CD14-positive monocyte (primary cell): ENCODE results near the gene ABO. TPM values are rescaled to one million over a fixed set of nuclear protein-coding genes. Genes with fewer than 3 reads are reported as not detected.

Experiments used
- DNase-seq, 3 donors: peaks; one replicate each; pipeline ENCODE4 v3.0.0-alpha.2; 2011 to 2022
- H2AFZ ChIP-seq: 2 replicates; pipeline ENCODE4 v1.6.0; 2012; ENCODE audit warnings: mild to moderate bottlenecking, low read depth, low read length, inconsistent platforms; ENCODE audit not compliant: insufficient read depth, poor library complexity, severe bottlenecking
- H3K27ac ChIP-seq, 2 donors: 1 replicate in 1 of 2; 2 replicates in 1 of 2; pipeline ENCODE4 v1.5.1; 2012 to 2013; ENCODE audit warnings: low read length in 2 of 2, control low read depth in 1 of 2, inconsistent platforms in 1 of 2, low read depth in 1 of 2, mild to moderate bottlenecking in 1 of 2
- H3K27me3 ChIP-seq, 2 donors: one replicate each; pipeline versions ENCODE4 v1.6.0 to v1.6.1; 2011 to 2013; ENCODE audit warnings: low read length in 2 of 2; ENCODE audit not compliant: control insufficient read depth in 2 of 2, insufficient read depth in 2 of 2
- H3K36me3 ChIP-seq, 2 donors: replicated peaks in 1 of 2; 1 replicate in 1 of 2; 2 replicates in 1 of 2; pipeline versions ENCODE4 v1.5.1 to v1.6.1; 2012 to 2013; ENCODE audit warnings: low read length in 2 of 2, control low read depth in 1 of 2, inconsistent platforms in 1 of 2, mild to moderate bottlenecking in 1 of 2; ENCODE audit not compliant: insufficient read depth in 2 of 2, control insufficient read depth in 1 of 2
- H3K4me1 ChIP-seq, 2 donors: 1 replicate in 1 of 2; 2 replicates in 1 of 2; pipeline versions ENCODE4 v1.5.1 to v1.6.1; 2012 to 2013; ENCODE audit warnings: low read length in 2 of 2, control low read depth in 1 of 2, inconsistent platforms in 1 of 2, mild to moderate bottlenecking in 1 of 2, moderate library complexity in 1 of 2; ENCODE audit not compliant: insufficient read depth in 2 of 2, control insufficient read depth in 1 of 2
- H3K4me2 ChIP-seq: replicated peaks from 2 replicates; pipeline ENCODE3; 2012; ENCODE audit warnings: low read length, moderate library complexity, mild to moderate bottlenecking; ENCODE audit not compliant: poor library complexity, severe bottlenecking; ENCODE audit errors: extremely low read depth
- H3K4me3 ChIP-seq, 3 experiments: fragments of 200-600 bp in 1 of 3; sonication (generic) in 1 of 3; replicated peaks in 1 of 3; 1 replicate in 2 of 3; 2 replicates in 1 of 3; pipeline ENCODE4 v1.5.1; 2011 to 2013; ENCODE audit warnings: low read length in 3 of 3, mild to moderate bottlenecking in 3 of 3, control low read depth in 2 of 3, low read depth in 2 of 3, inconsistent platforms in 1 of 3, moderate library complexity in 1 of 3
- H3K79me2 ChIP-seq: 2 replicates; pipeline ENCODE4 v1.6.0; 2012; ENCODE audit warnings: mild to moderate bottlenecking, control low read depth, inconsistent platforms, low read length, moderate library complexity; ENCODE audit not compliant: insufficient read depth
- H3K9ac ChIP-seq: 2 replicates; pipeline ENCODE4 v1.6.0; 2017; ENCODE audit warnings: low read length, mild to moderate bottlenecking; ENCODE audit not compliant: insufficient read depth, poor library complexity, severe bottlenecking
- H3K9me3 ChIP-seq, 2 donors: replicated peaks in 1 of 2; 1 replicate in 1 of 2; 2 replicates in 1 of 2; pipeline versions ENCODE4 v1.5.1 to v1.6.1; 2012 to 2013; ENCODE audit warnings: low read length in 2 of 2, control low read depth in 1 of 2; ENCODE audit not compliant: control insufficient read depth in 1 of 2, insufficient read depth in 1 of 2
- H4K20me1 ChIP-seq: 2 replicates; pipeline ENCODE4 v1.6.0; 2012; ENCODE audit warnings: mild to moderate bottlenecking, low read length, control low read depth, moderate library complexity; ENCODE audit not compliant: insufficient read depth
- H3K27ac Mint-ChIP-seq, 7 donors: one replicate each; pipeline ENCODE4 v1.8.0; 2020; ENCODE audit warnings: mild to moderate bottlenecking in 7 of 7, mixed read lengths in 7 of 7, moderate library complexity in 6 of 7, inconsistent platforms in 2 of 7
- H3K27me3 Mint-ChIP-seq, 3 donors: one replicate each; pipeline ENCODE4 v1.8.0; 2021 to 2022; ENCODE audit warnings: low read depth in 3 of 3, mild to moderate bottlenecking in 3 of 3, mixed read lengths in 3 of 3, moderate library complexity in 3 of 3, inconsistent platforms in 1 of 3
- H3K36me3 Mint-ChIP-seq, 2 donors: one replicate each; pipeline ENCODE4 v1.8.0; 2020; ENCODE audit warnings: mixed read lengths in 2 of 2, inconsistent platforms in 1 of 2, mild to moderate bottlenecking in 1 of 2
- H3K4me1 Mint-ChIP-seq: one replicate; pipeline ENCODE4 v1.8.0; 2020; ENCODE audit warnings: mild to moderate bottlenecking, mixed read lengths
- H3K4me3 Mint-ChIP-seq, 2 donors: one replicate each; pipeline ENCODE4 v1.8.0; 2020; ENCODE audit warnings: mild to moderate bottlenecking in 2 of 2, mixed read lengths in 2 of 2, moderate library complexity in 1 of 2
- H3K9me3 Mint-ChIP-seq, 7 donors: one replicate each; pipeline ENCODE4 v1.8.0; 2020 to 2022; ENCODE audit warnings: mixed read lengths in 7 of 7, mild to moderate bottlenecking in 6 of 7, moderate library complexity in 6 of 7, inconsistent platforms in 2 of 7
- WGBS: methylation state at CpG from one replicate; pipeline ENCODE4 v1.1.5; 2013; ENCODE audit warnings: missing lambda C conversion rate; ENCODE audit not compliant: insufficient coverage; 5-methylcytosine and 5-hydroxymethylcytosine counted together
- intact Hi-C, 2 donors: fragments of 100-400 bp; cut with micrococcal nuclease; formaldehyde crosslinking; loops; one replicate each; pipeline versions ENCODE4 v1.15.0 to v1.15.1; 2023
- polyA plus RNA-seq, 3 donors: library from polyadenylated mRNA; depleted of rRNA in 1 of 3; unstranded in 2 of 3; stranded (reverse) in 1 of 3; fragments of 300-500 nt in 2 of 3; fragments of >200 nt in 1 of 3; fragmentation: Illumina TruSeq in 2 of 3; gene quantifications; 1 replicate in 2 of 3; 2 replicates in 1 of 3; pipeline ENCODE4 v1.2.3, GENCODE V29; 2012 to 2021
- TF ChIP-seq, protein P1 (sequence below): fragments of 200-600 bp; IDR thresholded peaks from one replicate; pipeline ENCODE4 v1.8.0; 2022; ENCODE audit warnings: antibody characterized with exemption, mild to moderate bottlenecking

ABO gene
- polyA plus RNA-seq, 3 donors = 0.50 to 2.1 TPM; not detected in 1

- Mint-ChIP-seq H3K4me1 (peaks cover 3% of the 10 kb centered on the region), H3K4me3 (no peak overlapping the region), H3K36me3 (no peaks in the 10 kb centered on the region), H3K9me3 (no peaks in the 10 kb centered on the region), H3K27me3 (peaks cover 1 to 3% (median 2%) of the 10 kb centered on the region in 3 donors), H3K27ac (no peak overlapping the region)
- H3K4me3 ChIP-seq = no peak overlapping the region
- no peak overlapping the region for H3K4me2 ChIP-seq
- no peak for DNase-seq
- H4K20me1 ChIP-seq = no peaks in the 10 kb centered on the region
- no peak overlapping the region for H2AFZ ChIP-seq
- no peaks in the 10 kb centered on the region for H3K9me3 ChIP-seq
- H3K4me1 ChIP-seq = no peaks in the 10 kb centered on the region
- intact Hi-C loops = no loop called here
- 98% methylated on average over 11 of the region's 11 CpGs for WGBS
- H3K9ac ChIP-seq = no peak overlapping the region
- H3K79me2 ChIP-seq = no peaks in the 10 kb centered on the region
- no peaks in the 10 kb centered on the region for H3K27me3 ChIP-seq
- H3K36me3 ChIP-seq = no peaks in the 10 kb centered on the region
- no peak overlapping the region for H3K27ac ChIP-seq
- TF ChIP-seq, protein P1, sequence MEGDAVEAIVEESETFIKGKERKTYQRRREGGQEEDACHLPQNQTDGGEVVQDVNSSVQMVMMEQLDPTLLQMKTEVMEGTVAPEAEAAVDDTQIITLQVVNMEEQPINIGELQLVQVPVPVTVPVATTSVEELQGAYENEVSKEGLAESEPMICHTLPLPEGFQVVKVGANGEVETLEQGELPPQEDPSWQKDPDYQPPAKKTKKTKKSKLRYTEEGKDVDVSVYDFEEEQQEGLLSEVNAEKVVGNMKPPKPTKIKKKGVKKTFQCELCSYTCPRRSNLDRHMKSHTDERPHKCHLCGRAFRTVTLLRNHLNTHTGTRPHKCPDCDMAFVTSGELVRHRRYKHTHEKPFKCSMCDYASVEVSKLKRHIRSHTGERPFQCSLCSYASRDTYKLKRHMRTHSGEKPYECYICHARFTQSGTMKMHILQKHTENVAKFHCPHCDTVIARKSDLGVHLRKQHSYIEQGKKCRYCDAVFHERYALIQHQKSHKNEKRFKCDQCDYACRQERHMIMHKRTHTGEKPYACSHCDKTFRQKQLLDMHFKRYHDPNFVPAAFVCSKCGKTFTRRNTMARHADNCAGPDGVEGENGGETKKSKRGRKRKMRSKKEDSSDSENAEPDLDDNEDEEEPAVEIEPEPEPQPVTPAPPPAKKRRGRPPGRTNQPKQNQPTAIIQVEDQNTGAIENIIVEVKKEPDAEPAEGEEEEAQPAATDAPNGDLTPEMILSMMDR = no peak
Observed at GRCh38 chr9:133227242-133227860, 47.6 kb downstream of the ABO start.

DNA sequence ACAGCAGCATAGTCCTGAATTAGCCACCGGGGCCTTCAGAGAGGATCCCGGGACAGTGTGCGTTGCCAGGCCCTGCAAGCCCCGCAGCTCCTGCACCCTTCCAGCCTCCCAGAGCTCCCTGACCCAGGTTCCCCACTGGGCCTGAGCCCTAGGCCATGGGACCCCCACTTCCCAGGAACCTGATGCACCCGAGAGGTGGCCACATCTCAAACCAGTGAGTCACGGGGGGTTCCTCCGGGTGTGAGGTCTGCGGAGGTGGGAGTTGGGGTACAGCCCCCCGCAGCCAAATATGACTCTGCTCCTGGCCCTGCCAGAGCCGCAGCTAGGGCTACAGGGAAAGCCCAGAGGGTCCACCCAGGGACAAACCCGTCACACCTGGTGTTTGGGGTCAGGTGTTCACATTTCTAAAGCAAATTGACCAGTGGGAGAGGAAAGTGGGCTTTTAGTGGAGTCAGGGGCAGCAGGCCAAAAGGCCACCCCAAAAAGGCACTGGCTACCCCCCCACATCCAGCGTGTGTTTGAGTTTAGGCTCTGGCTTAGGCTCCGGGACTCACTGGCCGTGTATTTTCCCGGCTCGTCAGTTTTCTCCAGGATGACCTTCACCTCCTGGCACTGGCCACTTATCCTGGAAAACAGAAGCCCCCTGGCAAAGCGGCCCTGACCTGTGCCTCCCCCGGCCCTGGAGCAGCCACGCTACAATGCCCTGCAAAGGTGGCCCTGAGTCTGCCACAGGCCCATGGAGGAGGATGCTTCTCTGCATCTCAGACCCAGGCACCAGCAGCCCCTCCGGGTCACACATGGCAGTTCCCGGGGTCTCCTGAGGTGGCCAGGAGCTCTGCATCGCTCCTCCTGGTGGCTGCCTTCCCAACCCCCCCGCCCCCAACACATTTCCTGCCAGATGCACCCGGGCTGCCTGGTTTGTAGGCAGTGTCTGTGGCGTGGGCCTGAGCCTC, 48.5 kb downstream of the ABO start:
- Histone ChIP-seq H3K4me2 (no peak overlapping the region), H2AFZ (no peak overlapping the region), H4K20me1 (no peaks in the 10 kb centered on the region), H3K4me1 (no peaks in the 10 kb centered on the region), H3K27ac (no peak overlapping the region), H3K27me3 (no peaks in the 10 kb centered on the region), H3K4me3 (no peak overlapping the region), H3K36me3 (no peaks in the 10 kb centered on the region), H3K9me3 (no peaks in the 10 kb centered on the region), H3K9ac (no peak overlapping the region), H3K79me2 (no peaks in the 10 kb centered on the region)
- no peak for DNase-seq
- Mint-ChIP-seq H3K4me1 (peaks cover 3% of the 10 kb centered on the region), H3K36me3 (no peaks in the 10 kb centered on the region), H3K9me3 (no peaks in the 10 kb centered on the region), H3K27ac (no peak overlapping the region), H3K27me3 (peaks cover 2 to 3% (median 3%) of the 10 kb centered on the region in 3 donors), H3K4me3 (no peak overlapping the region)
- 96% methylated on average over 18 of the region's 25 CpGs for WGBS
- TF ChIP-seq, protein P1 = no peak
- intact Hi-C loops = no loop called here
